ENCODE measurements around the gene CASK.

Gene CASK

DNA sequence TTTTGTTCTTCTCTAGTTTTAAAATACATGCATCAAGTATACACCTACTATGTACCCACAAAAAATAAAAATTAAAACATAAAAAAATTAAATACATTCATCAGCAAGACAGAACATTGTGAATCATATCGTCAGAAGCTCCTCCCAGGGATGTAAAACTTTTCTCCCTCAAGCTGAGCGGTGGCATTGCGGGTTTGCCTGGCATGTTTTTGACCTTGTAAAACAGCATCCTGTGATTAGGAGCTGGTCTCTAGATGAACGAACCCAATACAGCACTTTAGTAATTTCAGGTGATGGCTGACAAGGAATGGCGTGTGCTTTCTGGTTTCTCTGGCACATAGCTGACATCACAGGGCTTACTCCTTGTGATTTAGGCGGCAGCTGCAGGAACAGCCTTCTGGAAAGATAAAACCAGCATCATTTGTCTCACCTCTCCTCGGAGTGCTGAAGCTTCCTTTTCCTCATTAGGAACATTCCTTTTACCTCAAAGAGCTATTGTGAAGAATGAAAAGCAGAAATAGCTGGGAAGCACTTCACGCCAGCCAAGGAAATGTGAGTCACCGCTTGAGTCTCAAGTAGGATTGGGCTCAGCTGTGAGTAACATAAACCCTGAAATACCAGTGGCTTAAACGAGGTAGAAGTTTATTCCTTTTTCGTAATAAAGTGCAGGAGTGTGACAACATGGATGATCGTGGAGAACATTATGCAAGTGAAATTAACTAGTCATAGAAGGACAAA, 431.9 kb downstream of the CASK start:
- TF ChIP-seq CTCF (IDR thresholded peaks at IDR 0.05; ENCODE audit: insufficient read depth, low read depth, low read length, missing control alignments) = no peak
- no peak overlapping the region for H3K4me3 ChIP-seq (ENCODE audit: low read length)
- peak; percentile 90 for DNase-seq (ENCODE audit: low read depth)

DNA sequence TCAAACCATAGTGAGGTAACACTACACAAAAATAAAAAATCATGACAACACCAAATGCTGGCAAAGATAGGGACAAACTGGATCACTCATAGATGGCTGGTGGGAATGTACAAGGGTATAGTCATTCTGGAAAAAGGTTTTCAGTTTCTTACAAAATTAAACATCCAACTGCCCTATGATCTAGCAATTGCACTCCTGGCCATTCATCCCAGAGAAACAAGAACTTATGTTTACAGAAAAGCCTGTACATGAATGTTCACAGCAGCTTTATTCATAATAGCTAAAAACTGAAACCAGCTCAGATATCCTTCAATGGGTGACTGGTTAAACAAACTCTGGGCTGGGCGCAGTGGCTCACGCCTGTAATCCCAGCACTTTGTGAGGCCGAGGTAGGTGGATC, 432.9 kb downstream of the CASK start:
- DNase-seq (ENCODE audit: low read depth) = no peak

GRCh38 chrX:41482154-41482850, 441.1 kb downstream of the CASK start:
- TF ChIP-seq CTCF (IDR thresholded peaks at IDR 0.05; ENCODE audit: insufficient read depth, low read depth, low read length, missing control alignments) = no peak

More for the DNA sequence above, 432.9 kb downstream of the CASK start:
- no peak overlapping the region for H3K4me3 ChIP-seq (ENCODE audit: low read length)
- no peak for TF ChIP-seq CTCF (IDR thresholded peaks at IDR 0.05; ENCODE audit: insufficient read depth, low read depth, low read length, missing control alignments)

DNA sequence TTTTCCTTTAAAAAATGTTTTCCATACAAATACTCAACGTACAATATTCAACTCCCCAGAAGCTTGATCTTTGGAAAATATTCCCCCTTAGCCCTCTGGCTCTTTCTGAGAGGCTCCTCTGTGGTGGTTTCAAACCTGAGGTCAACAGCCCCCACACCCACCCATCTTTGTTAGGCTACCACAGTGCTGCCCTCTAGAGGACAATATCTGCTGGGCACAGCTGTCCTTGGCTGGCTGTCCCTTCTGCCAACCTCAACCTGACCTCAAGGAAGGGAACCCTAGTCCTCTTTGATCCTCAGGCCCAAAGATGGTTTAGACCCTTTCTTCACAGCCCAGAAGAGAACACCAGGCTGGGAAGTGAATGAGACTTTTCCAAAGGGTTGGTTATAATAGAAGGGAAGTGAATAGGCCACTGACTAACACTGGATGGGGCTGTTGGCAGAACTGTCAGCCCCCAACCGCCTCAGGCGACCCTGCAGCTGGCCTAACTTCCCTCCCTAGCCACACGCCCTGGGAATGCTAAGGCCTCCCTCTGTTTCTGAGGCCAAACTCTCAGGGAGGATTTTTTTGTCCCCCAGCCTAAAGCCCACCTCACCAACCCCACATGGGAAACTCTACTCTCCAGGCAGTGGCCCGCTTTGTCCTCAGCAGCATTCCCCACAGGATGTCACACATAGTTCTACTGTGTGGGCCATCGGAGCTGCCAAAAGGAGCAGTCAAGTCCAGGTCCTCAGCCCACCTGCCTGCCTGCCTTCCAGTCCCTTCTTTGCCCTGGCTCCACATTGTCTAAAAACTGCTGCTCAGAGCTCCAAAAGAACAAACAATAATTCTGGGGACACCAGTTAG, 441.9 kb downstream of the CASK start:
- no peak for TF ChIP-seq CTCF (IDR thresholded peaks at IDR 0.05; ENCODE audit: insufficient read depth, low read depth, low read length, missing control alignments)
- no peak for DNase-seq (ENCODE audit: low read depth)
- H3K4me3 ChIP-seq (ENCODE audit: low read length) = no peak overlapping the region

More at GRCh38 chrX:41482154-41482850, 441.1 kb downstream of the CASK start:
- no peak overlapping the region for H3K4me3 ChIP-seq (ENCODE audit: low read length)
- DNase-seq (ENCODE audit: low read depth) = no peak

GRCh38 chrX:41480508-41481260, 442.7 kb downstream of the CASK start:
- TF ChIP-seq CTCF (IDR thresholded peaks at IDR 0.05; ENCODE audit: insufficient read depth, low read depth, low read length, missing control alignments) = no peak
- no peak for DNase-seq (ENCODE audit: low read depth)

DNA sequence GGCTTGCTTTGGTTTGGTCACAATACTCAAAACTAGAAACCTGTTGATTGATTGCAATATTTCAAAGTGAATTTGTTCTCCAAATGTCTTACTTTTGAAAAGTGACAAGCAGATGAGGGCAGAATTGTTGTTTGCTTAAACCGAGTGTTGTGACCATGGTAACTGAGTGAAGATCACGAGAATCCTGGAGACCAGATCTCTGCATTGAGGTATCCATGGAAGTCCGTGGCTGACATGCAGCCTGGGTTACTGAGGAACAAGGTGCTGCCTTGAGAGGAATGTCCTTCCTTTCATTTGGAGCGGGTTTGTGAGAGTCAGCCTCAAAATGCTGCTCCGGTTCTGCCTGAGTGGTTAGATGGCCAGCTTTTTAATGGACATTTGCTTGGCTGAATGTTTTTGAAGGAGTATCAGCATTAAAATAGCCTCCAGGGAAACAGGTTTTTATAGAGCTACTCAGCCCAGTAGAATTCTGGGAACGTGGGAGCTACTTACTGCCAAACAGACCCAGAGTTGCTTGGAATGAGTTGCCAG, 444.9 kb downstream of the CASK start:
- no peak overlapping the region for H3K4me3 ChIP-seq (ENCODE audit: low read length)
- no peak for TF ChIP-seq CTCF (IDR thresholded peaks at IDR 0.05; ENCODE audit: insufficient read depth, low read depth, low read length, missing control alignments)
- no peak for DNase-seq (ENCODE audit: low read depth)

More at GRCh38 chrX:41480508-41481260, 442.7 kb downstream of the CASK start:
- no peak overlapping the region for H3K4me3 ChIP-seq (ENCODE audit: low read length)
